Measurements from ENCODE around the gene CBL.

CBL gene

GRCh38 chr11:119320776-119321524 is 114.8 kb downstream of the CBL start:
- H3K4me2 ChIP-seq (ENCODE audit: low read depth, low read length, poor library complexity, severe bottlenecking), result peak overlapping the region; percentile 94
- H3K36me3 ChIP-seq (ENCODE audit: insufficient read depth, low read length), result no peaks in the 10 kb centered on the region
- peak overlapping the region; percentile 99 for H2AFZ ChIP-seq (ENCODE audit: low read length)
- no peaks in the 10 kb centered on the region for H3K9me2 ChIP-seq (replicated peaks; ENCODE audit: low read depth, low read length)
- H3K4me3 ChIP-seq (ENCODE audit: low read length, poor library complexity, severe bottlenecking), result peak overlapping the region; percentile 85
- no peaks in the 10 kb centered on the region for H3F3A ChIP-seq (ENCODE audit: low read depth)
- H4K20me1 ChIP-seq (ENCODE audit: insufficient read depth, low read length, poor library complexity, severe bottlenecking), result no peaks in the 10 kb centered on the region
- peaks cover 15% of the 10 kb centered on the region for H3K4me1 ChIP-seq (ENCODE audit: insufficient read depth, low read length, poor library complexity, severe bottlenecking)
- no peaks in the 10 kb centered on the region for H3K79me2 ChIP-seq (ENCODE audit: insufficient read depth, low read length)
- peak overlapping the region; percentile 84 for H3K9ac ChIP-seq (ENCODE audit: low read depth, low read length, poor library complexity, severe bottlenecking)
- no peaks in the 10 kb centered on the region for H3K9me3 ChIP-seq (ENCODE audit: insufficient read depth, low read depth, low read length)
- peaks cover 6% of the 10 kb centered on the region for H3K27me3 ChIP-seq (ENCODE audit: insufficient read depth, low read length, poor library complexity, severe bottlenecking)
- TF ChIP-seq CTCF (conservative IDR thresholded peaks at IDR 0.05; ENCODE audit: low read length) (no peak), EZH2phosphoT487 (IDR thresholded peaks at IDR 0.05; ENCODE audit: borderline replicate concordance) (no peak)

GRCh38 chr11:119322360-119322739 is 116.2 kb downstream of the CBL start:
- H3K9me3 ChIP-seq (ENCODE audit: insufficient read depth, low read depth, low read length), result no peaks in the 10 kb centered on the region
- peaks cover 15% of the 10 kb centered on the region for H3K4me1 ChIP-seq (ENCODE audit: insufficient read depth, low read length, poor library complexity, severe bottlenecking)
- no peak overlapping the region for H3K9ac ChIP-seq (ENCODE audit: low read depth, low read length, poor library complexity, severe bottlenecking)
- H3K36me3 ChIP-seq (ENCODE audit: insufficient read depth, low read length), result no peaks in the 10 kb centered on the region
- no peaks in the 10 kb centered on the region for H3K79me2 ChIP-seq (ENCODE audit: insufficient read depth, low read length)
- no peaks in the 10 kb centered on the region for H3K27me3 ChIP-seq (ENCODE audit: insufficient read depth, low read length, poor library complexity, severe bottlenecking)
- H3F3A ChIP-seq (ENCODE audit: low read depth), result no peaks in the 10 kb centered on the region
- H3K9me2 ChIP-seq (replicated peaks; ENCODE audit: low read depth, low read length), result no peaks in the 10 kb centered on the region
- H4K20me1 ChIP-seq (ENCODE audit: insufficient read depth, low read length, poor library complexity, severe bottlenecking), result no peaks in the 10 kb centered on the region
- H3K4me3 ChIP-seq (ENCODE audit: low read length, poor library complexity, severe bottlenecking), result no peak overlapping the region
- H3K4me2 ChIP-seq (ENCODE audit: low read depth, low read length, poor library complexity, severe bottlenecking), result no peak overlapping the region
- TF ChIP-seq EZH2phosphoT487 (IDR thresholded peaks at IDR 0.05; ENCODE audit: borderline replicate concordance) (no peak), CTCF (conservative IDR thresholded peaks at IDR 0.05; ENCODE audit: low read length) (no peak)
- H2AFZ ChIP-seq (ENCODE audit: low read length), result no peak overlapping the region

GRCh38 chr11:119322921-119323531 is 116.9 kb downstream of the CBL start:
- no peaks in the 10 kb centered on the region for H3F3A ChIP-seq (ENCODE audit: low read depth)
- H3K27me3 ChIP-seq (ENCODE audit: insufficient read depth, low read length, poor library complexity, severe bottlenecking), result no peaks in the 10 kb centered on the region
- H4K20me1 ChIP-seq (ENCODE audit: insufficient read depth, low read length, poor library complexity, severe bottlenecking), result no peaks in the 10 kb centered on the region
- H2AFZ ChIP-seq (ENCODE audit: low read length), result no peak overlapping the region
- H3K4me1 ChIP-seq (ENCODE audit: insufficient read depth, low read length, poor library complexity, severe bottlenecking), result peaks cover 15% of the 10 kb centered on the region
- no peak overlapping the region for H3K9ac ChIP-seq (ENCODE audit: low read depth, low read length, poor library complexity, severe bottlenecking)
- H3K4me2 ChIP-seq (ENCODE audit: low read depth, low read length, poor library complexity, severe bottlenecking), result no peak overlapping the region
- TF ChIP-seq EZH2phosphoT487 (IDR thresholded peaks at IDR 0.05; ENCODE audit: borderline replicate concordance) (no peak), CTCF (conservative IDR thresholded peaks at IDR 0.05; ENCODE audit: low read length) (no peak)
- H3K9me3 ChIP-seq (ENCODE audit: insufficient read depth, low read depth, low read length), result no peaks in the 10 kb centered on the region
- no peak overlapping the region for H3K4me3 ChIP-seq (ENCODE audit: low read length, poor library complexity, severe bottlenecking)
- H3K9me2 ChIP-seq (replicated peaks; ENCODE audit: low read depth, low read length), result no peaks in the 10 kb centered on the region
- H3K79me2 ChIP-seq (ENCODE audit: insufficient read depth, low read length), result no peaks in the 10 kb centered on the region
- H3K36me3 ChIP-seq (ENCODE audit: insufficient read depth, low read length), result no peaks in the 10 kb centered on the region
